NCI-H82 (cell line): ENCODE measurements around the gene ACP6.

Experiments used
- DNase-seq: peaks from one replicate; lab custom pipeline; 2025; lab: John Stamatoyannopoulos, UW

ACP6 gene

DNA sequence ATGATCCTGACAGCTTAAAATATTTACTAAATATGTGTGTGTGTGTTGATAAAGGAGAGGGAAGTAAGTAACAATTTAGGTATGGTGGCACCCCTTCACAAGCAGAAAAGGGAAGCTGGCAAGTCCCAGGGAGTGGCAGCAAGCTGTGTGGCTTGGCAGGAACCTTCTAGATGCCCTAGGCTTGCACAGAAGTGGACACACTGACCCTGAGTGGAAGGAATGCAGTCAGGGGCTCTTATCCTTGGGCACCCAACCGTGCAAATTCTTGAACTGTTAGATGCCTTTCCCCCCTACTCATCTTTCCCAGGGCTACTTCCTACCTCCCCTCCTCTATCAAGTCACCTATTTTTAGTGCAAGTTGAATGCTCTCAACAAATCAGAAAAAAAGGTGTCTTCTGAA lies 18.9 kb downstream of the ACP6 start:
- DNase-seq = no peak

DNA sequence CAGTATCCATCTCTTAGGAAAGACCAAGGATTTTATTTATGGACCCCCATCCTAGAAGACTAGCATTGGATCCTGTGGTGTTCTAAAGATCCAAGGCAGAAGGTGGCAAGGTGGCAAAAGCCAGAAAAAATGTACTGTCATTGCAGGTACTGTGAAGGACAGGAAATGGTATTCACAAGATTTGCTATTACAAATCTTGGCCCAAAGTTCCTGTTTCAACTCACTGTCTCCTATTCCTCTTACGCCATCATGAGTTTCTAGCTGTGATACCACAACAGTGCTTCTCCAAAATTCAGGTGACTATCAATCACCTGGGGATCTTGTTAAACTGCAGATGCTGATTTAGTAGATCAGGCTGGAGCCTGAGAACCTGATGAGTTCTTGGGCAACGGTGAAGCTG lies 21.4 kb downstream of the ACP6 start:
- no peak for DNase-seq

- peak; percentile 43 for DNase-seq
Observed at GRCh38 chr1:147647796-147648633, 22.3 kb downstream of the ACP6 start.

DNA sequence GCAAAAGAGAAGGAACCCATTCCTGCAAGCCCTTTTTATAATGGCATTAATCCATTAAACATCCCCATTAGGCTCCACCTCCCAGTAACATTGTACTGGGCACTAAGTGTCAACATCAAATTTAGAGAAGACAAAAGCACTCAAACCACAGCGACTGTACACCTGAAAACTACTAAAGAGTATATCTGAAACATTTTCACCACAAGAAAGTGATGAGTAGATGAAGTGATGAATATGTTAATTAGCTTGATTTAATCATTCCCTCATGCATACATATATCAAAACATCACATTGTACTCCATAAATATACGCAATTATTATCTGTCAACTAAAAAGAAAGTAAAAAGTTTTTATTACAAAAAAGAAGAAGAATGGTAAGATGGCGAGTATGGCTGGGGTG lies 26.4 kb downstream of the ACP6 start:
- no peak for DNase-seq

GRCh38 chr1:147641695-147642592 lies 28.4 kb downstream of the ACP6 start:
- peak; percentile 80 for DNase-seq

DNA sequence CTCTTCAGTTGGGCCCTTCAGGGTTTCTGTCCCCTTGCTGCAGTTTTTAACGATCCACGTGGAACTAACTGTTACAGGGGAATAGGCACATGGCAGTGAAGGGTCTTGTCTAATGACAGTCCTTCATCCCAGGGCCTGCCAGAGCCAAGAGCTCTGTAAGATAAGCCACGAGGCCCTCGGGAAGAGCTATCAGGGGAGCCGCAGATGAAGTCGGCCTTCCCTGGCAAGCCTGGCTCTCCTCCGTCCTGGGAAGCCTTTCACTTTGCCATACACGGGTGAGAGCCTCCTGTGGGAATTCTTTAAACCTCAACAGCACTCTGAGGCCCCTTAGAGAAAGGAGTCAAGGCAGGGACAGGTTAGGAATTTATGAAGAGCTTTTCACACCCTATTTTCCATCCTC lies 29.0 kb downstream of the ACP6 start:
- peak; percentile 19 for DNase-seq

- peak; percentile 96 for DNase-seq
Observed at GRCh38 chr1:147640553-147641165, 29.7 kb downstream of the ACP6 start.

- no peak for DNase-seq
Observed at GRCh38 chr1:147636314-147636713, 34.0 kb downstream of the ACP6 start.

DNA sequence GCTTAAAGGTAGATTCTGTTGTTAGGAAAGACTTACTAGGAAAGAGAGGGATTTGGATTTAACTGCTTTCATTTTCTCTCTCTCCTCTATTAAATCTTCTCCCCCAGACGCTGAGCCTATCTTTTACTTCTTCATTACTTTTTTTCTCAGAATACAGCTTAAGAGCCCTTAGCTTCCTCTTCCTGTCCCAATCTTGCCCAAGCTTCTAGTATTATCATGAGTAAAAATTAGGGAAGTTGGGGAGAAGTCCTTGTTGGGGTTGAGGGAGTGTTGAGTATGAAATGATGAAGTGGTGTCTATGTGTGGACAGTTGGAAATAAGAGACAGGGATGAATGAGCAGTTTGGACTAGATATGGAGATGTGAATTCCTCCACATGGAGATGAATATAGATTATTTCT lies 35.0 kb downstream of the ACP6 start:
- no peak for DNase-seq

DNA sequence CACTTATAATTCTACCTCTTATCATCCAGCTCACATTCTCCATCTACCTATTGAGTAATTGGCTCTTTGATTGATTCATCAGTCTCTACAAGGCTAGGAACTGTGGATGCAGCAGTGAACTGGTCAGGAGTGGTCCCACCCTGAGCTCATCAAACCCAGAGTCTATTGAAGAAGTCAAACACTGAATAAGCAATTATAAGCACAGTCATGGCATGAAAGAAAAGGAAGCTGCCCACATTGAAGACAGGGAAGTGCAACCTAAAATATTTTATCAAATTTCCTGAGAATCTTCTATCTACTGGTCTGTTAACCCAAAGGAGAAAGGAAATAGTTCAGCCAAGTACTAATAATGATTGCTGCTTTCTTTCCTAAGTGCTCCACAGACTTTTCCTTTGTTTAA lies 35.7 kb downstream of the ACP6 start:
- DNase-seq = no peak

DNA sequence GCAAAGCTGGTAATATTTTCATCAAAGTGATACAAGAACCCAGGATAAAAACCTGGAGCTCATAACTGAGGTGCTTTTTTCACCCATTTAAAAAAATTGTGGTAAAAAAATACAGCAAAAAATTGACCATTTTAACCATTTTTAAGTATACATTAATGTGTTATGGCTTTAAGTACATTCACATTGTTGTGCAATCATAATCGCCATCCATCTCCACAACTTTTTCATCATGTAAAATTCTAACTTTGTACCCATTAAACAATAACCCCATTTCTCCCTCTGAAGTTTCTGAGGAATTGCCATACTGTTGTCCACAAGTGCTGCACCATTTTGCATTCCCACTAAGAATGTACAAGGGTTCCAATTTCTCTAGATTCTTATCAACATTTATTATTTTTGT lies 36.6 kb downstream of the ACP6 start:
- no peak for DNase-seq

DNA sequence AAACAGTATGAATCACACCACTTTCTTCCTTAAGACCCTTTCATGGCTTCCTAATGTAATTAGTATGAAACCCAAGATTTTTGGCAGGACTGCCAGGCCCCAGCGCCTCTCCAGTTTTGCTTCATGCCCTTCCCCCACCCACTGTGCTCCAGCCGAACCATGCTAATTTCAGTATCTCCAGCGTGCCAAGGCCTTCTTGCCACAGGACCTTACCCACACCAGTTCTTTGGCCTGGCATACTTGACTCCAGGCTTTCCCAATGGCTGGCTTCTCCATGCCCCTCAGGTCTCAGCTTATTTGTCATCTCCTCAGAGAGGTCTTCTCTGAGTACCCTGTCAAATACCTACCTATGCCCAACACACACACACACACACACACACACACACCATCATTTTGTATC lies 38.5 kb downstream of the ACP6 start:
- DNase-seq = no peak

GRCh38 chr1:147630447-147630846 lies 39.9 kb downstream of the ACP6 start:
- peak; percentile 37 for DNase-seq

GRCh38 chr1:147630022-147630421 lies 40.3 kb downstream of the ACP6 start:
- DNase-seq = no peak

DNA sequence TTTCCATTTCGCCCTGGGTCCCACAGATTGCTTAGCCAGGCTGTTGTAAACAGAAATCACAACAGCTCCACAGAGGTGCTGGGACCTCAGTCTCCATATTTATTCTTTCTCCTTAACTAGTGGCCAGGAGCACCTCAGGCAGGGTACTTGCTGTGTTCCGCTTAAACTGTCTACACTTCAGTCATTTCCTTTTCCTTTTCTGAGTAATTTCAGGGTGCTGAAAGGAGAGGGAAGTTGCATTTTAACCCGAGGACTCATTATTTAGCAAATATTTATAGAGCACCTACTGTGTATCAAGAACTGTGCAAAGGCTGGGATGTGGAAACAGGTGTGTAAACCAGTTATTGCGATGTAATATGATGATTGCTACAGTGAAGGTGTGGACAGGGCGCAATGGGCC lies 41.9 kb downstream of the ACP6 start:
- no peak for DNase-seq

GRCh38 chr1:147627435-147628110 lies 42.8 kb downstream of the ACP6 start:
- DNase-seq = peak; percentile 82

DNA sequence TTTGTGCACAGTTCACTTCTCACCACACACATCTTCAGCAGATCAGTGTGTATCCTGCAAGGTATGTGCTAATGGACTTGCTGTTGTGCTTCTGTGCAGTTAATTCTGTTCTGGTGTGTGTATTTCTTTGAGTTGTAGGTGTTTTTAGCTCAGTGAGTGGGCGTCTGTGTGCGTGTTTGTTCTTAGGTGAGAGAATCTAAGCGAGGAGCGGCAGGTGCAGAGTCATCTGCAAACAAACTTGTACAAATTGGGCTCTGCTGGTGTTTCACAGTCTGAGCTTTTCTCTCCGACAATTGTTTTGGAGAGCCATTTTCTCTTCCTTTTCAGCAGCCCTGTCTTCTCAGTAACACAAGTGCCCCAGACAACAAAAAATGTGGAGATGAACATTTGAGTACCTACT lies 43.6 kb downstream of the ACP6 start:
- DNase-seq = no peak

DNA sequence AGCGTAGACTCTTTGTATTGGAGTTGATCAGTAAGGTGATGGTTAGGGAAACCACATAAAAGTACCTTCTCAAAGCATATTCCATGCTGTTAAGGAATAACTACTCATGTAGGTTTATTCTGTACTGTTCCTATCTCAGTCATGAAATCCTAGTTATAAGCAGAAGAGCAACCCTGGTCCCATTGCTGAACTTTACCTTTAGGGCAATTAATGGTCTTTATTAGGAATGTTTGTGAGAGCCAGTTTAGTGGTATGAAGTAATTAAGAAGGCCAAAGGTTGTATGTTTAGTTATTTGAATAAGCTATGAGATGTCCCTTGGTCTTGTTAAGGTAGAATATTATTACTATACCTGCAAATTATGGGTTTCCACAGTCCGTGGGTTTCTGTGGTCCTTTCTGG lies 44.0 kb downstream of the ACP6 start:
- no peak for DNase-seq

DNA sequence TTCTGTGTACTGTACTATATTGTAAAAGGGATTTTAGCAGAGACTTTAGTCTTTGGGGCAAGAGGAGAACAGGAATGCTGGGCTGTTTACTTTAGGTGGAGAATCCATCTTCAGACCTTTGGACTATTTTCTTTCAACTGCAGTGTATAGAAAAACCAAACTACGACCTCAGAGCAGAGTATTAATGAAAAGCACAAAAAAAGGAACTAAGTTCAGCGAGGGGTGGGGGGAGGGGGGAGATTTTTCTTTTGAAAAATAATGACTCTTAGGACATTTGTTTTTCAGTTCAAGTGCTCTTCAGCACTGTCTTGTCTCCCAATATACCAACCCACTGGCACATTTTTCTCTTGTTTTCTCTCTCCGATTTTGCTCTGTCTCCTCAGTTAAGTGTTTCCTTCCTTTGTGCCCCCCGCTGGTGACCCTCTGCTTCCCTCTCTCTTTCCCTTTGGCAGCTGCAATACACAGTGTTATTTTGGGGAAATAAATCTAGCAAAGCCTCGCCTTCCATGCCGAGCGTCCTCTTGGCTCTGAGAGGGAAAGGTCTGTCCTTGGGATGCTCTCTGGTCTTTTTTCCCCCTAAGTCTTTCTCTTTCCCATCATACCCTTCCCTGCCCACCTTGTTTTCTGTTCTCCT lies 44.8 kb downstream of the ACP6 start:
- no peak for DNase-seq

DNA sequence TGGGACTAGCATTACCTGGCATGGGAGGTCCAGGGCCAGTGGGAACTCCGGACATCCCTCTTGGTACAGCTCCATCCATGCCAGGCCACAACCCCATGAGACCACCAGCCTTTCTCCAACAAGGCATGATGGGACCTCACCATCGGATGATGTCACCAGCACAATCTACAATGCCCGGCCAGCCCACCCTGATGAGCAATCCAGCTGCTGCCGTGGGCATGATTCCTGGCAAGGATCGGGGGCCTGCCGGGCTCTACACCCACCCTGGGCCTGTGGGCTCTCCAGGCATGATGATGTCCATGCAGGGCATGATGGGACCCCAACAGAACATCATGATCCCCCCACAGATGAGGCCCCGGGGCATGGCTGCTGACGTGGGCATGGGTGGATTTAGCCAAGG lies 45.8 kb downstream of the ACP6 start:
- no peak for DNase-seq

GRCh38 chr1:147624011-147624410 lies 46.3 kb downstream of the ACP6 start:
- no peak for DNase-seq

GRCh38 chr1:147622731-147623130 lies 47.6 kb downstream of the ACP6 start:
- no peak for DNase-seq
